ENCODE measurements around the gene NKX2-2. TPM values are rescaled to one million over a fixed set of nuclear protein-coding genes. Genes with fewer than 3 reads are reported as not detected.

Gene NKX2-2
- total and polyA plus RNA-seq, 4 donors = not detected

DNA sequence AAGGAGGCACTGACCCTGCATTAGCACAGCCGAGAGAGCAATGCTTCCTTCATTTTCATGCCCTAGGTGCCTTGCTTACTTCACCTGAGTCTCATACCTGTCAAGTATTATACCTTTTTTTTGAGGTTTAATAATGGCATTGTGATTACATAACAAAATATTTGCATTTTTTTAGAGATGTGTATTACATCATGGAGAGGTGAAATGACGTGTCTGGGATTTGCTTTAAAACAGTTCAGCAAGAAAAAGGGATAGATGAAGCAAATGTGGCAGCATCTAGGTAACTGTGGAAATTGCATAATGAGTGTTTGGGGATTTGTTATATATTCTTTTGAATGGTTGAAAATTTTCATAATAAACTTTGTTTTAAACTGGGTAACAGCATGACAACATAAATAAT lies 48.9 kb downstream of the NKX2-2 start:
- Histone ChIP-seq H3K27me3 (ENCODE audit: control insufficient read depth in 4 of 4, insufficient read depth in 4 of 4, low read length in 3 of 4) (peaks cover 0 to 8% (median 0%) of the 10 kb centered on the region in 4 donors), H3K36me3 (ENCODE audit: control insufficient read depth in 4 of 4, insufficient read depth in 3 of 4, low read depth in 1 of 4, low read length in 3 of 4) (no peaks in the 10 kb centered on the region), H3K9me3 (ENCODE audit: control insufficient read depth in 4 of 4, low read length in 3 of 4) (peaks cover 0 to 6% (median 3%) of the 10 kb centered on the region in 4 donors), H3K27ac (ENCODE audit: low read depth in 1 of 2, low read length in 2 of 2) (no peak overlapping the region), H3K4me3 (ENCODE audit: low read depth in 1 of 3, low read length in 3 of 3) (no peak overlapping the region), H3K9ac (ENCODE audit: low read depth in 1 of 2, low read length in 2 of 2) (no peak overlapping the region), H3K4me1 (ENCODE audit: control insufficient read depth in 4 of 4, insufficient read depth in 4 of 4, low read length in 3 of 4) (no peaks in the 10 kb centered on the region)
- WGBS = 75% methylated on average over 2 of the region's 2 CpGs
- TF ChIP-seq, protein P1, sequence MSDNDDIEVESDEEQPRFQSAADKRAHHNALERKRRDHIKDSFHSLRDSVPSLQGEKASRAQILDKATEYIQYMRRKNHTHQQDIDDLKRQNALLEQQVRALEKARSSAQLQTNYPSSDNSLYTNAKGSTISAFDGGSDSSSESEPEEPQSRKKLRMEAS (IDR thresholded peaks at IDR 0.05) = no peak
- TF ChIP-seq YY1 (IDR thresholded peaks at IDR 0.05) (no peak), FOXA1 (IDR thresholded peaks at IDR 0.05) (no peak), NR2F2 (IDR thresholded peaks at IDR 0.05) (no peak)
- TF ChIP-seq, protein P2, sequence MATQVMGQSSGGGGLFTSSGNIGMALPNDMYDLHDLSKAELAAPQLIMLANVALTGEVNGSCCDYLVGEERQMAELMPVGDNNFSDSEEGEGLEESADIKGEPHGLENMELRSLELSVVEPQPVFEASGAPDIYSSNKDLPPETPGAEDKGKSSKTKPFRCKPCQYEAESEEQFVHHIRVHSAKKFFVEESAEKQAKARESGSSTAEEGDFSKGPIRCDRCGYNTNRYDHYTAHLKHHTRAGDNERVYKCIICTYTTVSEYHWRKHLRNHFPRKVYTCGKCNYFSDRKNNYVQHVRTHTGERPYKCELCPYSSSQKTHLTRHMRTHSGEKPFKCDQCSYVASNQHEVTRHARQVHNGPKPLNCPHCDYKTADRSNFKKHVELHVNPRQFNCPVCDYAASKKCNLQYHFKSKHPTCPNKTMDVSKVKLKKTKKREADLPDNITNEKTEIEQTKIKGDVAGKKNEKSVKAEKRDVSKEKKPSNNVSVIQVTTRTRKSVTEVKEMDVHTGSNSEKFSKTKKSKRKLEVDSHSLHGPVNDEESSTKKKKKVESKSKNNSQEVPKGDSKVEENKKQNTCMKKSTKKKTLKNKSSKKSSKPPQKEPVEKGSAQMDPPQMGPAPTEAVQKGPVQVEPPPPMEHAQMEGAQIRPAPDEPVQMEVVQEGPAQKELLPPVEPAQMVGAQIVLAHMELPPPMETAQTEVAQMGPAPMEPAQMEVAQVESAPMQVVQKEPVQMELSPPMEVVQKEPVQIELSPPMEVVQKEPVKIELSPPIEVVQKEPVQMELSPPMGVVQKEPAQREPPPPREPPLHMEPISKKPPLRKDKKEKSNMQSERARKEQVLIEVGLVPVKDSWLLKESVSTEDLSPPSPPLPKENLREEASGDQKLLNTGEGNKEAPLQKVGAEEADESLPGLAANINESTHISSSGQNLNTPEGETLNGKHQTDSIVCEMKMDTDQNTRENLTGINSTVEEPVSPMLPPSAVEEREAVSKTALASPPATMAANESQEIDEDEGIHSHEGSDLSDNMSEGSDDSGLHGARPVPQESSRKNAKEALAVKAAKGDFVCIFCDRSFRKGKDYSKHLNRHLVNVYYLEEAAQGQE (IDR thresholded peaks at IDR 0.05) = no peak
- TF ChIP-seq, protein P3, sequence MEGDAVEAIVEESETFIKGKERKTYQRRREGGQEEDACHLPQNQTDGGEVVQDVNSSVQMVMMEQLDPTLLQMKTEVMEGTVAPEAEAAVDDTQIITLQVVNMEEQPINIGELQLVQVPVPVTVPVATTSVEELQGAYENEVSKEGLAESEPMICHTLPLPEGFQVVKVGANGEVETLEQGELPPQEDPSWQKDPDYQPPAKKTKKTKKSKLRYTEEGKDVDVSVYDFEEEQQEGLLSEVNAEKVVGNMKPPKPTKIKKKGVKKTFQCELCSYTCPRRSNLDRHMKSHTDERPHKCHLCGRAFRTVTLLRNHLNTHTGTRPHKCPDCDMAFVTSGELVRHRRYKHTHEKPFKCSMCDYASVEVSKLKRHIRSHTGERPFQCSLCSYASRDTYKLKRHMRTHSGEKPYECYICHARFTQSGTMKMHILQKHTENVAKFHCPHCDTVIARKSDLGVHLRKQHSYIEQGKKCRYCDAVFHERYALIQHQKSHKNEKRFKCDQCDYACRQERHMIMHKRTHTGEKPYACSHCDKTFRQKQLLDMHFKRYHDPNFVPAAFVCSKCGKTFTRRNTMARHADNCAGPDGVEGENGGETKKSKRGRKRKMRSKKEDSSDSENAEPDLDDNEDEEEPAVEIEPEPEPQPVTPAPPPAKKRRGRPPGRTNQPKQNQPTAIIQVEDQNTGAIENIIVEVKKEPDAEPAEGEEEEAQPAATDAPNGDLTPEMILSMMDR (IDR thresholded peaks at IDR 0.05; ENCODE audit: low read depth, low read length, missing input control) = no peak
- no peak for DNase-seq (ENCODE audit: low spot score)

Other genes starting within 250 kb of the NKX2-2 start
- 10 to 100 TPM; 27.1 to 40.3 TPM for gene XRN2, start 210.7 kb downstream of the NKX2-2 start, total RNA-seq
- gene XRN2, start 210.7 kb downstream of the NKX2-2 start, polyA plus RNA-seq = 10 to 100 TPM; 20.9 to 23.3 TPM
- not detected for gene NKX2-4, start 116.5 kb downstream of the NKX2-2 start, total RNA-seq
- not detected for gene NKX2-4, start 116.5 kb downstream of the NKX2-2 start, polyA plus RNA-seq
- gene PAX1, start 191.6 kb upstream of the NKX2-2 start, total RNA-seq = not detected
- not detected for gene PAX1, start 191.6 kb upstream of the NKX2-2 start, polyA plus RNA-seq

Data from liver (tissue), 9 donors.